8988T (cell line): ENCODE measurements around the gene TWF1.
A peak's percentile ranks its signal among the peaks of the same experiment; 100 is the strongest.
"Not testable (repeated sequence)": the region's sequence is repeated elsewhere in the genome, so short reads cannot be mapped to it uniquely, and the experiment has no call there.

Source experiments
- DNase-seq: peaks from one replicate; pipeline ENCODE4 v3.0.0; 2011

The TWF1 gene

GRCh38 chr12:43797561-43798217 lies 8.4 kb downstream of the TWF1 start:
- DNase-seq, result no peak

DNA sequence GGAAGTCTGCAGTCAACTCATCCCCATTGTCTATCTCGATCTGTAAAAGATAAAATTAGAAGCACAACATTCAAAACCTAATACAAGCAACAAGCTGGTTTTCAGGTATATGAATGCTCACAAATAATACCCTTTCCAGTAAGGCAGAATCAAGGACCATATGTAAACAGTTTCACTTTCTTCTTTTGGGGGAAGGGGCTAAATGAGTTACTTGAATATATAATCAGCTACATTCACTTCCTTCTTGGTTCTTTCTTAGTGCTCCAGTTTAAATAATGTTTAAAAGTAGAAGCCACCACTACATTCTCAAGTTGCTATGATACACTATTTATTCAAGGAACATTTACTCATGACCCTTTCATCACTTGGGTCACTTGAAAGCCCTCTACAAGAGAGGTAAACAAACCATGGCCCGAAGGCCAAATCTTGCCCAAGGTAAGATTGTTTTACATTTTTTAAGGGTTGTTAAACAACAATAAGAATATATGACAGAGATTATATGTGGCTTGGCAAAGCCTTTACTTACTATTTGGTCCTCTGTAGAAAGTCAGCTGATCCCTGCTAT lies 10.3 kb downstream of the TWF1 start:
- no peak for DNase-seq

DNA sequence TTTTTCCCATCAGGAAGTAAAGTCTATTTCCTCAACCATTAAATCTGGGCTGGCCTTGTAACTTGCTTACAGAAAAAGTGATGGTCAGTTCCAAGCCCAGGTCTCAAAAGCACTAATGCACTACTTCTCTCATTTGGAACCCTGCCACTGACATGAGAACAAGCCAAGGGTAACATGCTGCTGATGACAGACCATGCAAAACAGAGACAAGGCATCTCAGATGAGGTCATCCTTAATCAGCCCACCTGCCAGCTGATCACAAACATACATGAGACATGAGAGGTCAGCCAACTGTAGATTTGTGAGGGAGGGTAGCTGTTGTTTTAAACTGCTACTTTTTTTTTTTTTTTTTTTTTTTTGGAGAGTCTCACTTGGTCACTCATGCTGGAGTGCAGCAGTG lies 16.2 kb downstream of the TWF1 start:
- no peak for DNase-seq

- no peak for DNase-seq
Observed at GRCh38 chr12:43786899-43787693, 19.0 kb downstream of the TWF1 start.

- no peak for DNase-seq
Observed at GRCh38 chr12:43776498-43776897, 29.6 kb downstream of the TWF1 start.

DNA sequence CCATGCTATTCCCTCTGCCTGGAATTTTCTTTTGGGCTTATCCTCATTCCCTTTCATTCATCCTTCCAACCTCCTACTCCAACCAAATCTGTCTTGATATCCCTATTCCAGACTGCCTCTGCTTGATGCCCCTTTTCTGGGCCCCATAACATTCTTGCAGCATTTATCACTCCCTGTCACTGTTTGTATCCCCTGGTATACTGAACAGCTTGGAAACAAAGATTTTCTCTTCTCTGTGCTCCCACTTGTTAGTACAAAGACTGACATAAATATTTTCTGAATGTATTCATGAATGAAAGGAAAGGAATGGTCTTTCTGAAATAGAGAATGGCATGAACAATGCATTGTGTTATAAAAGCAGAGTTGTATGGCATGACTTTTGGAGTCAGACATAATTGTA lies 39.8 kb downstream of the TWF1 start:
- DNase-seq, result no peak

DNA sequence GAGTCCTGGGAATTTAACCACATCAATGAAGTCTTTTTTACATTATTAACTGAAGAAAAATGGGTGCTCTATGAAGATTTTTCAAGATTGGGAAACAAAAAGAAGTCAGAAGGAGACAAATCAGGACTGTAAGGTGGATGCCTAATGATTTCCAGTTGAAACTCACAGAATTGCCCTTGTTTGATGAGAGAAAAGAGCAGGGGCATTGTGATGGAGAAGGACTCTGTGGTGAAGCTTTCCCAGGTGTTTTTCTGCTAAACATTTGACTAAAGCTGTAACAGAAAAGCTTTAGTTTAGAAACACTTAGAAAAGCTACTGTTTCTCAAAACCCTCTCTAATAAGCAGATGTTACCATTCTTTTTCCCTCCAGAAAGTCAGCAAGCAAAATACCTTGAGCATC lies 41.6 kb downstream of the TWF1 start:
- no peak for DNase-seq

DNA sequence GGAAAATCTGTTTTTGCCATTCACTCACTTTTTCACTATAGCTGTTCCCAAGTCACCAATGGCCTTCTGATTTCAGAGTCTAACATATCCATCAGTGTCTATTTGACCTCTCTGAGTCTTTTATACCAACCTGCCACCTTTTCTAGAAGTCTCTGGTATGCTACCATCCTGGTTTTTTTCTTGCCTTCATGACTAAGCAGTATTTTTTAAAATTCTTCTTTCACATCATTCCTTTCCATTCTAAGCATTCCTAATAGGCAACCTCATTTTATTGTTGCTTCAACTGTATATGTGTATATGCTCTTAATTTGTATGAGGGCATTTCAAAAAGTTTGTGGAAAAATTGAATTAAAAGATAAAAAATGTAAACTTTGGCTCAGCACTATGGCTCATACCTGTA lies 42.3 kb downstream of the TWF1 start:
- DNase-seq, result no peak

GRCh38 chr12:43762596-43762995 lies 43.5 kb downstream of the TWF1 start:
- DNase-seq, result no peak

DNA sequence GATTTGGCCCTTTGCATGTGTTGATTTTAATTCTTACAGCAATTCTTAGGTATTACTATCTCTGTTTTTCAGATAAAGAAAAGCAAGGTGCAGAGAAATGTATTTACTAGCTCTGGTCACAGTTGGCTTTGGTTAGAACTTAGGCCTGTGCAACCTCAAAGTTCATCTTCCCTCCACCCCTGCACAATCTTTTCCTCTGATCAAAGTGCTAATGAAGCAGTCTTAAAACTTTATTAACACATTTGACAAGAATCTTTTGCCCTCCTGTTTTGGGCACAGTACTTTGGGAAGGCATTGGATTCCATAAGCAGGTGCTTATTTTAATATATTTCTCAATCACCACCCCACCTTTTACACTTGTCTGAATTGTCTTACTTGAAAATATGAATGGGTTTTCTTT lies 44.6 kb downstream of the TWF1 start:
- DNase-seq, result no peak

DNA sequence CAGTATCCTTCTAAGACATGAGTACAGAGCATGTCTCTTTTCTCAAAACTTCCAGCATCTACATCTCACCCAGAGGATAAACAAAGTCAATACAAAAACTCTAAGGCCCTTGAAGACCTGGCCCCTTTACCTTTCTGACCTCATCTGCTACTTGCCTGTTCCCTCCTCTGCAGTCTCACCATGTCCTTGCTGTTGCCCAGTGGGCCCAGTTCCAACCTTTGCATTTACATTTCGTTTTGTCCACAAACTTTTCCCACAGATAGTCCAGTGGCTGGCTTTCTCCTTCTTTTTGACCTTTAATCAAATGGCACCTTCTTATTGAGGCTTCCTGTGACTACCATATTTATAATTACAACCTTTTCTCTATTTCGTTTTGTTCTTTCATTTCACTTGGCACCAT lies 45.7 kb downstream of the TWF1 start:
- DNase-seq, result no peak

GRCh38 chr12:43758728-43759563 lies 47.2 kb downstream of the TWF1 start, which contains the start of the genes IRAK4 and PUS7L:
TSS of gene IRAK4 (plus strand) at chr12:43758951. CDS start at chr12:43768112, 9,161 bp downstream.
TSS of gene PUS7L (minus strand) at chr12:43758790. CDS start at chr12:43755245, 3,545 bp downstream.
- peak; percentile 69 for DNase-seq

- DNase-seq, result no peak
Observed at GRCh38 chr12:43758247-43758727, 47.8 kb downstream of the TWF1 start.

DNA sequence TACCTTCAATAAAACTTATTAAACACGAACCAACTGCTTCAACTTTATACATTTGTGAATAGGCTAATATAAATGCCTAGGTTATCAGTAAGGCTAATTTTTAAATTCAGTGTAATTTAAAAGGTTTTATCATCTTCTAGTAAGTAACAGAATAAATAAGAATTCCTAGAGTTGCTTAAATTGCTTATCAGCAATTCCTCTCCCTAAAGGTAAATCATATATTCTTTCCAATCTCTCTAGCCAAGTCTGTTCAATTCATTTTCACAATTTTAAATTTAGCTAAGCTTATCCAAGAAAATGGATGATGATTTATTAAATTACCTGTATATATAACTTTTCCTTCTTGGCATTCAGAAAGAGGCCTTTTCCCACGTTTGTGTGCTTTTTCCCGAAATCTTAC lies 52.1 kb downstream of the TWF1 start:
- DNase-seq, result no peak

DNA sequence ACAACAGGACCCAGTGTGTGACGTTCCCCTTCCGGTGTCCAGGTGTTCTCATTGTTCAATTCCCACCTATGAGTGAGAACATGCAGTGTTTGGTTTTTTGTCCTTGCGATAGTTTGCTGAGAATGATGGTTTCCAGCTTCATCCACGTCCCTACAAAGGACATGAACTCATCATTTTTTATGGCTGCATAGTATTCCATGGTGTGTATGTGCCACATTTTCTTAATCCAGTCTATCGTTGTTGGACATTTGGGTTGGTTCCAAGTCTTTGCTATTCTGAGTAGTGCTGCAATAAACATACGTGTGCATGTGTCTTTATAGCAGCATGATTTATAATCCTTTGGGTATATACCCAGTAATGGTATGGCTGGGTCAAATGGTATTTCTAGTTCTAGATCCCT lies 54.8 kb downstream of the TWF1 start:
- DNase-seq, result not testable (repeated sequence)

DNA sequence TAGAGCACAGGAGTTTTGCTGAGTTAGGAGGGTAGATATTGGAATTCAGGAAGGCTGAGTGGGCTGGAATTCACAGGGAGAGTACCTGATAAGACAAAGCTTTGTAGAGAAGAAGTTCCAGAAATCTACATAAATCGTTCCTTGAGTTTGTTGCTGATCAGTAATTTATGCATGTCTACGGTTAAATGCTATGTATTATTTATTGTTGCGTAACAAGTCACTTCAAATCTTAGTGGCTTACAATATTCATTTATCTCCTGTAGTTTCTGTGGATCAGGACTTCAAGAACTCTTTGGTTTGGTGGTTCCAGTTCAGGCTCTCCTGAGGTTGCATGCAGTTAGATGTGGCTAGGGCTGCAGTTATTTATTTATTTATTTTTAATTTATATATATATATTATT lies 55.3 kb downstream of the TWF1 start:
- no peak for DNase-seq

DNA sequence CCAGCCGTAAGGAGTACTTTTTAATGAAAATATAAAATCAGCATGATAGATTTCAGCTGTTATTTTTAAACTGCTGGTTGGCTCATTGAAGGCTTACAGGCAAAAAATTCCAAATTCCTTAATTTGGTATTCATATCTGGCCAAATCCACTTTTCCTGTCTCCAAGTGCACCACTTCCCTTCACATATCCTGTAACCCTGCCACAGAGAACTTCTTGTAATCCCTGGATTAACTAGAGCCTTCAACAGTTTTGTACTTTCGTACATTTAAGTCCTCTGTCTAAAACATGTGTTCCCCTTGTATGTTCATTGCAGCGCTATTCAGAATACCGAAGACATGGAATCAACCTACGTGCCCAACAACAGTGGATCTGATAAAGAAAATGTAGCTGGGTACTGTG lies 57.1 kb downstream of the TWF1 start:
- no peak for DNase-seq

DNA sequence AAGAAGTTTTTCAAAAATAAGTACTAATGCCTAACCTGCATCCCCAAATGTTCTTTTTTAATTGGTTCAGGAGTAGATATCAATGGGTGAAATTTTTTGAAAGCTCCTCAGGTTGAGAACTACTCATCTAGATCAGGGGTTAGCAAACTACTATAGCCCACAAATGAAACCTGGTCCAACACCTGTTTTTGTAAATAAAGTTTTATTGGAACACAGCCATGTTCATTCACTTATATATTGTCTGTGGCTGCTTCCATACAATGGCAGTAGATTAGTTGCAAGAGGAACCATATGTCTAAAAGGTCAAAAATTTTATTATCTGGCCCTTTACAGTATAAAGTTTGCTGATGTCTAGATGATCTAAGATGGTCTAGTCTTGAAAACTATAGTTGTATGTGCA lies 61.3 kb downstream of the TWF1 start:
- no peak for DNase-seq
